Neuronal stem cell (in vitro differentiated cells): Measurements from ENCODE around the gene U2AF1L4.

Experiments
- DNase-seq: peaks from one replicate; pipeline ENCODE4 v3.0.0-alpha.2; 2013; ENCODE audit warnings: low spot score
- H2AFZ ChIP-seq: one replicate; pipeline ENCODE4 v1.6.1; 2013; ENCODE audit warnings: mild to moderate bottlenecking, low read length, inconsistent platforms
- H2AK5ac ChIP-seq: 2 replicates; pipeline ENCODE4 v1.6.1; 2013; ENCODE audit warnings: low read depth, mild to moderate bottlenecking, inconsistent platforms, low read length, moderate library complexity, mixed read lengths
- H2BK120ac ChIP-seq: 2 replicates; pipeline ENCODE4 v1.6.1; 2013; ENCODE audit warnings: low read depth, mild to moderate bottlenecking, inconsistent platforms, low read length, moderate library complexity, mixed read lengths
- H2BK12ac ChIP-seq: one replicate; pipeline ENCODE4 v1.6.1; 2013; ENCODE audit warnings: low read length, inconsistent platforms
- H2BK15ac ChIP-seq: 2 replicates; pipeline ENCODE4 v1.6.1; 2013; ENCODE audit warnings: mild to moderate bottlenecking, low read length, inconsistent platforms, mixed read lengths
- H2BK5ac ChIP-seq: one replicate; pipeline ENCODE4 v1.6.1; 2013; ENCODE audit warnings: inconsistent platforms, mild to moderate bottlenecking, low read length, moderate library complexity
- H3K14ac ChIP-seq: one replicate; pipeline ENCODE4 v1.6.1; 2013; ENCODE audit warnings: low read length, inconsistent platforms
- H3K18ac ChIP-seq: 2 replicates; pipeline ENCODE4 v1.6.1; 2013; ENCODE audit warnings: low read length, inconsistent platforms
- H3K23ac ChIP-seq: 2 replicates; pipeline ENCODE4 v1.6.1; 2013; ENCODE audit warnings: low read depth, mild to moderate bottlenecking, mixed read lengths, low read length, inconsistent platforms; ENCODE audit not compliant: poor library complexity
- H3K27ac ChIP-seq: replicated peaks from 3 replicates; pipeline ENCODE4 v1.5.1; 2013; ENCODE audit warnings: low read length, inconsistent platforms
- H3K27me3 ChIP-seq, 3 experiments: 2 replicates each; pipeline ENCODE4 v1.6.1; 2013; ENCODE audit warnings: low read length in 3 of 3, mild to moderate bottlenecking in 2 of 3, inconsistent platforms in 1 of 3, low read depth in 1 of 3, mixed read lengths in 1 of 3, moderate library complexity in 1 of 3; ENCODE audit not compliant: control insufficient read depth in 3 of 3, insufficient read depth in 3 of 3
- H3K36me3 ChIP-seq, 2 donors: replicated peaks in 1 of 2; 2 replicates each; pipeline ENCODE4 v1.6.1; 2013; ENCODE audit warnings: low read length in 2 of 2; ENCODE audit not compliant: control insufficient read depth in 2 of 2, insufficient read depth in 2 of 2
- H3K4ac ChIP-seq: 2 replicates; pipeline ENCODE4 v1.6.1; 2013; ENCODE audit warnings: inconsistent platforms, mild to moderate bottlenecking, low read length, moderate library complexity
- H3K4me1 ChIP-seq, 2 donors: 1 replicate in 1 of 2; 2 replicates in 1 of 2; pipeline ENCODE4 v1.6.1; 2013; ENCODE audit warnings: low read length in 2 of 2, low read depth in 1 of 2; ENCODE audit not compliant: control insufficient read depth in 2 of 2, insufficient read depth in 1 of 2
- H3K4me2 ChIP-seq: one replicate; pipeline ENCODE4 v1.6.1; 2013; ENCODE audit warnings: mild to moderate bottlenecking, low read length, inconsistent platforms; ENCODE audit not compliant: insufficient read depth, poor library complexity, severe bottlenecking
- H3K4me3 ChIP-seq, 2 donors: 2 replicates each; pipeline ENCODE4 v1.5.1; 2013; ENCODE audit warnings: low read length in 2 of 2, mild to moderate bottlenecking in 2 of 2, inconsistent platforms in 1 of 2, moderate library complexity in 1 of 2
- H3K79me1 ChIP-seq: one replicate; pipeline ENCODE4 v1.6.1; 2013; ENCODE audit warnings: low read depth, mild to moderate bottlenecking, inconsistent platforms, low read length, moderate library complexity
- H3K9ac ChIP-seq: one replicate; pipeline ENCODE4 v1.6.1; 2013; ENCODE audit warnings: mild to moderate bottlenecking, low read depth, low read length, inconsistent platforms; ENCODE audit not compliant: poor library complexity
- H3K9me3 ChIP-seq, 2 donors: replicated peaks in 1 of 2; 2 replicates each; pipeline versions ENCODE3 to v1.6.1; 2013; ENCODE audit warnings: low read length in 2 of 2, mild to moderate bottlenecking in 2 of 2, inconsistent platforms in 1 of 2, low read depth in 1 of 2, mixed read lengths in 1 of 2, moderate library complexity in 1 of 2; ENCODE audit not compliant: control insufficient read depth in 2 of 2, insufficient read depth in 1 of 2
- H4K8ac ChIP-seq: one replicate; pipeline ENCODE4 v1.6.1; 2013; ENCODE audit warnings: low read depth, mild to moderate bottlenecking, inconsistent platforms, low read length, moderate library complexity
- H4K91ac ChIP-seq: one replicate; pipeline ENCODE4 v1.6.1; 2013; ENCODE audit warnings: low read length, low read depth, mild to moderate bottlenecking, inconsistent platforms; ENCODE audit not compliant: poor library complexity
- WGBS, 2 donors: extraction: QIAGEN DNeasy Blood & Tissue Kit; methylation state at CpG; one replicate each; pipeline ENCODE4 v1.1.7; 2013; ENCODE audit warnings: missing lambda C conversion rate in 2 of 2, mixed read lengths in 1 of 2; ENCODE audit not compliant: insufficient read length in 2 of 2, insufficient replicate concordance in 1 of 2; ENCODE audit errors: extremely low coverage in 2 of 2; 5-methylcytosine and 5-hydroxymethylcytosine counted together

Gene U2AF1L4

DNA sequence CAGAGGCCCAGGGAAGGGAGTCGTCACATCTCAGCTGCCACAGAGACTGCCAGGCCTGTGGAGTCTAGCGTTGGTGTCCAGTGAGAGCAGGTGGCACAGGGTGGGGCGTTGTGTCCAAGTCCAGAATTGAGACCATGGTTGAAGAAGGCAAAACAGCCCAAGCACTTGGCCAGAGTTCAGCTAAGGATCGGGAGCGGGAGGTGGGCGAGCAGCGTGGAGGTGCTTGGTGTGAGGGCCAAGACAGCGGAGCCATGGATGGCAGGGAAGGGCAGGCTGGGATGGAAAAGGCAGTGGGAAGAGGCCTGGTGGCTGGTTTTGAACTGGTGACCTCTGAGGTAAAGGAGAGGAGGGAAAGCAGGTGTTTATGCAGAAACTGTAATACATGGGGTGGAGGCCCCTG, 10.9 kb downstream of the U2AF1L4 start:
- no peaks in the 10 kb centered on the region for H3K27me3 ChIP-seq
- H3K4me2 ChIP-seq, result no peak overlapping the region

GRCh38 chr19:35733180-35734125, 11.8 kb downstream of the U2AF1L4 start:
- Histone ChIP-seq H2BK12ac (no peak overlapping the region), H3K27me3 (no peaks in the 10 kb centered on the region), H4K8ac (peak overlapping the region; percentile 17), H4K91ac (no peak overlapping the region), H2BK5ac (peak overlapping the region; percentile 66), H3K14ac (no peak overlapping the region), H3K4me3 (no peak overlapping the region), H3K36me3 (peaks cover 74 to 98% of the 10 kb centered on the region in 2 donors), H3K4me1 (no peaks in the 10 kb centered on the region), H3K23ac (peak overlapping the region; percentile 20), H3K9me3 (no peaks in the 10 kb centered on the region), H3K27ac (no peak overlapping the region), H3K18ac (no peak overlapping the region), H2BK120ac (no peak overlapping the region), H3K9ac (peak overlapping the region; percentile 60), H2BK15ac (no peak overlapping the region), H2AK5ac (no peak overlapping the region), H3K79me1 (peaks cover 16% of the 10 kb centered on the region), H3K4me2 (no peak overlapping the region), H2AFZ (no peak overlapping the region), H3K4ac (no peak overlapping the region)
- no CpG with 5 or more reads among the region's 35 CpGs for WGBS, 2 donors
- DNase-seq, result no peak

More for the DNA sequence above, 10.9 kb downstream of the U2AF1L4 start:
- Histone ChIP-seq H3K4ac (no peak overlapping the region), H3K18ac (no peak overlapping the region), H2BK5ac (peak overlapping the region; percentile 66), H2BK120ac (peak overlapping the region; percentile 47), H3K9me3 (no peaks in the 10 kb centered on the region), H3K79me1 (peaks cover 13% of the 10 kb centered on the region), H3K14ac (no peak overlapping the region), H2BK12ac (no peak overlapping the region), H3K27ac (no peak overlapping the region), H3K4me1 (no peaks in the 10 kb centered on the region), H2AK5ac (no peak overlapping the region), H2AFZ (no peak overlapping the region), H4K8ac (peak overlapping the region; percentile 43), H2BK15ac (no peak overlapping the region), H3K23ac (peak overlapping the region; percentile 80), H4K91ac (no peak overlapping the region), H3K36me3 (peaks cover 70 to 98% of the 10 kb centered on the region in 2 donors), H3K9ac (peak overlapping the region; percentile 70), H3K4me3 (no peak overlapping the region)
- no CpG with 5 or more reads among the region's 8 CpGs for WGBS, 2 donors
- DNase-seq, result no peak

- Histone ChIP-seq H4K8ac (no peak overlapping the region), H3K14ac (peak overlapping the region; percentile 56), H3K23ac (no peak overlapping the region), H3K4ac (no peak overlapping the region), H3K27ac (no peak overlapping the region), H2BK120ac (no peak overlapping the region), H2BK5ac (no peak overlapping the region), H3K4me1 (no peaks in the 10 kb centered on the region), H3K4me2 (no peak overlapping the region), H2BK12ac (no peak overlapping the region), H3K79me1 (peaks cover 16% of the 10 kb centered on the region), H3K4me3 (no peak overlapping the region), H2AK5ac (no peak overlapping the region), H3K27me3 (no peaks in the 10 kb centered on the region), H3K9me3 (no peaks in the 10 kb centered on the region), H2BK15ac (no peak overlapping the region), H2AFZ (no peak overlapping the region), H3K36me3 (peaks cover 73 to 98% of the 10 kb centered on the region in 2 donors), H4K91ac (no peak overlapping the region), H3K18ac (no peak overlapping the region), H3K9ac (peak overlapping the region; percentile 4)
- no peak for DNase-seq
- no CpG with 5 or more reads among the region's 25 CpGs for WGBS, 2 donors
Observed at GRCh38 chr19:35732540-35733179, 12.6 kb downstream of the U2AF1L4 start.

- Histone ChIP-seq H3K9me3 (no peaks in the 10 kb centered on the region), H3K36me3 (peaks cover 74 to 98% of the 10 kb centered on the region in 2 donors), H3K27me3 (no peaks in the 10 kb centered on the region), H2BK120ac (no peak overlapping the region), H3K79me1 (peaks cover 15% of the 10 kb centered on the region), H3K27ac (no peak overlapping the region), H3K4me3 (no peak overlapping the region), H2BK15ac (no peak overlapping the region), H3K18ac (no peak overlapping the region), H2BK5ac (no peak overlapping the region), H3K4me1 (no peaks in the 10 kb centered on the region), H3K9ac (no peak overlapping the region), H4K91ac (no peak overlapping the region), H3K4ac (no peak overlapping the region), H3K23ac (peak overlapping the region; percentile 31), H3K4me2 (no peak overlapping the region), H2BK12ac (no peak overlapping the region), H2AFZ (no peak overlapping the region), H4K8ac (no peak overlapping the region), H3K14ac (no peak overlapping the region), H2AK5ac (no peak overlapping the region)
- DNase-seq, result no peak
- no CpG with 5 or more reads among the region's 21 CpGs for WGBS, 2 donors
Observed at GRCh38 chr19:35731779-35732405, 13.3 kb downstream of the U2AF1L4 start.
